Fibroblast of lung (primary cell): Measurements from ENCODE around the gene PRRC2B. TPM values are rescaled to one million over a fixed set of nuclear protein-coding genes. Genes with fewer than 3 reads are reported as not detected.
A peak's percentile ranks its signal among the peaks of the same experiment; 100 is the strongest.

Experiments
- DNase-seq, 2 donors: peaks; one replicate each; pipeline versions ENCODE4 v3.0.0 to v3.0.0-alpha.2; 2010; ENCODE audit warnings: low read depth in 2 of 2
- H2AFZ ChIP-seq: 2 replicates; pipeline ENCODE4 v1.5.1; 2012; ENCODE audit warnings: low read length, control low read depth, inconsistent platforms
- H3K27ac ChIP-seq: 2 replicates; pipeline ENCODE4 v1.5.1; 2011; ENCODE audit warnings: low read length, control low read depth; ENCODE audit not compliant: insufficient read depth
- H3K27me3 ChIP-seq: 2 replicates; pipeline ENCODE4 v1.5.1; 2011; ENCODE audit warnings: mild to moderate bottlenecking, low read length; ENCODE audit not compliant: control insufficient read depth, insufficient read depth
- H3K36me3 ChIP-seq: 2 replicates; pipeline ENCODE4 v1.5.1; 2011; ENCODE audit warnings: low read length; ENCODE audit not compliant: control insufficient read depth, insufficient read depth
- H3K4me1 ChIP-seq: 2 replicates; pipeline ENCODE4 v1.5.1; 2011; ENCODE audit warnings: low read length; ENCODE audit not compliant: control insufficient read depth, insufficient read depth; ENCODE audit errors: extremely low read depth
- H3K4me2 ChIP-seq: 2 replicates; pipeline ENCODE4 v1.5.1; 2011; ENCODE audit warnings: low read length, control low read depth; ENCODE audit not compliant: insufficient read depth; ENCODE audit errors: extremely low read depth
- H3K4me3 ChIP-seq, 4 experiments: fragments of 200-600 bp in 1 of 4; sonication (generic) in 1 of 4; replicated peaks in 1 of 4; 2 replicates each; pipeline ENCODE4 v1.5.1; 2011 to 2016; ENCODE audit warnings: low read length in 4 of 4, low read depth in 3 of 4, mild to moderate bottlenecking in 3 of 4, control low read depth in 2 of 4, inconsistent platforms in 1 of 4, mixed read lengths in 1 of 4; ENCODE audit not compliant: insufficient read depth in 1 of 4; ENCODE audit errors: control extremely low read depth in 1 of 4
- H3K79me2 ChIP-seq: 2 replicates; pipeline ENCODE4 v1.5.1; 2012; ENCODE audit warnings: mild to moderate bottlenecking, low read length, inconsistent platforms; ENCODE audit not compliant: control insufficient read depth, insufficient read depth
- H3K9ac ChIP-seq: 2 replicates; pipeline ENCODE4 v1.5.1; 2011; ENCODE audit warnings: mild to moderate bottlenecking, low read length, control low read depth; ENCODE audit not compliant: insufficient read depth
- H3K9me3 ChIP-seq: 2 replicates; pipeline ENCODE4 v1.5.1; 2012; ENCODE audit warnings: low read depth, low read length; ENCODE audit not compliant: control insufficient read depth, insufficient read depth
- H4K20me1 ChIP-seq: 2 replicates; pipeline ENCODE4 v1.5.1; 2011; ENCODE audit warnings: low read length; ENCODE audit not compliant: control insufficient read depth, insufficient read depth; ENCODE audit errors: extremely low read depth
- CTCF ChIP-seq, 2 donors: IDR thresholded peaks in 1 of 2; conservative IDR thresholded peaks in 1 of 2; 1 replicate in 1 of 2; 2 replicates in 1 of 2; pipeline ENCODE4 v1.5.1; 2011 to 2012; ENCODE audit warnings: low read length in 2 of 2, control low read depth in 1 of 2, inconsistent platforms in 1 of 2, low read depth in 1 of 2, mild to moderate bottlenecking in 1 of 2
- EZH2 ChIP-seq: IDR thresholded peaks from 2 replicates; pipeline ENCODE4 v1.5.1; 2012; ENCODE audit warnings: low read length, control low read depth, mild to moderate bottlenecking; ENCODE audit errors: missing control alignments
- polyA plus RNA-seq, 2 donors: library from polyadenylated mRNA; depleted of rRNA in 1 of 2; stranded (reverse) in 1 of 2; unstranded in 1 of 2; fragments of >200 nt; gene quantifications; 2 replicates each; pipeline ENCODE4 v1.2.1, GENCODE V29; 2011 to 2012; ENCODE audit warnings: missing spikeins in 1 of 2
- total RNA-seq: library from RNA; depleted of rRNA; stranded (reverse); fragments of >200 nt; gene quantifications from 2 replicates; pipeline ENCODE4 v1.2.1, GENCODE V29; 2014

PRRC2B gene
- total and polyA plus RNA-seq, 2 donors (not counting 1 experiment from before 2014, with no cell fraction given): 29.9 to 66.4 TPM

- Histone ChIP-seq H4K20me1 (peaks cover 7% of the 10 kb centered on the region), H3K79me2 (peaks cover 95% of the 10 kb centered on the region), H3K4me1 (peaks cover 41% of the 10 kb centered on the region), H3K9me3 (no peaks in the 10 kb centered on the region), H3K4me3 (peak overlapping the region in 1 of 4 experiments; percentile 2), H3K4me2 (peak overlapping the region; percentile 44), H3K9ac (no peak overlapping the region), H2AFZ (no peak overlapping the region), H3K27ac (peak overlapping the region; percentile 65), H3K36me3 (peaks cover 5% of the 10 kb centered on the region), H3K27me3 (no peaks in the 10 kb centered on the region)
- DNase-seq: peak; percentile 71 to 96
- TF ChIP-seq EZH2: no peak
- no peak for TF ChIP-seq CTCF (conservative IDR thresholded peaks at IDR 0.05 in 1 of 2, IDR thresholded peaks at IDR 0.05 in 1 of 2; ENCODE audit: low read depth in 1 of 2, low read length in 2 of 2)
Measured at GRCh38 chr9:131423171-131423581, 29.3 kb downstream of the PRRC2B start.

DNA sequence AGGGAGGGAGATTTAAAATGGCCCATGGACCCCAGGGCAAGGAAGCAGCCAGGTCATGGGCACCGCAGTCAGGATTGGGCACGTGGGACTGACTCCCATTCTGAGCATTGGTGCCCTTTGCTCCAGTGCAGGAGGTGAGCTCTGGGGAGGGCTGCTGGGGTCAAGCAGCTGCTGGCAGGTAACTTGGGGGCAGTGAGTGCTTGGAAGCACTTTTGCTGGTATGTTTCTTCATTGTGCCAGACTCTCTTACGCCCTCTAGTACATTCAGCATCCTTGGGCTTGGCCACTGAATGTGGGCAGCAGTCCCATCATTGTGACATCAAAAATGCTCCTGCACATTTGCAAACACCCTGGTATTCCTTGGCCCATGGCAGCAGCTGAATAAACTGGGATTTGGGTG is 32.7 kb downstream of the PRRC2B start:
- no peak overlapping the region for H3K9ac ChIP-seq
- H3K36me3 ChIP-seq: peaks cover 5% of the 10 kb centered on the region
- DNase-seq: no peak
- peaks cover 90% of the 10 kb centered on the region for H3K79me2 ChIP-seq
- TF ChIP-seq EZH2 (no peak), CTCF (conservative IDR thresholded peaks at IDR 0.05 in 1 of 2, IDR thresholded peaks at IDR 0.05 in 1 of 2; ENCODE audit: low read depth in 1 of 2, low read length in 2 of 2) (no peak)
- H4K20me1 ChIP-seq: peaks cover 7% of the 10 kb centered on the region
- H3K27ac ChIP-seq: no peak overlapping the region
- no peaks in the 10 kb centered on the region for H3K27me3 ChIP-seq
- H3K9me3 ChIP-seq: no peaks in the 10 kb centered on the region
- H3K4me3 ChIP-seq: no peak overlapping the region
- H3K4me2 ChIP-seq: no peak overlapping the region
- no peak overlapping the region for H2AFZ ChIP-seq
- H3K4me1 ChIP-seq: peaks cover 23% of the 10 kb centered on the region

DNA sequence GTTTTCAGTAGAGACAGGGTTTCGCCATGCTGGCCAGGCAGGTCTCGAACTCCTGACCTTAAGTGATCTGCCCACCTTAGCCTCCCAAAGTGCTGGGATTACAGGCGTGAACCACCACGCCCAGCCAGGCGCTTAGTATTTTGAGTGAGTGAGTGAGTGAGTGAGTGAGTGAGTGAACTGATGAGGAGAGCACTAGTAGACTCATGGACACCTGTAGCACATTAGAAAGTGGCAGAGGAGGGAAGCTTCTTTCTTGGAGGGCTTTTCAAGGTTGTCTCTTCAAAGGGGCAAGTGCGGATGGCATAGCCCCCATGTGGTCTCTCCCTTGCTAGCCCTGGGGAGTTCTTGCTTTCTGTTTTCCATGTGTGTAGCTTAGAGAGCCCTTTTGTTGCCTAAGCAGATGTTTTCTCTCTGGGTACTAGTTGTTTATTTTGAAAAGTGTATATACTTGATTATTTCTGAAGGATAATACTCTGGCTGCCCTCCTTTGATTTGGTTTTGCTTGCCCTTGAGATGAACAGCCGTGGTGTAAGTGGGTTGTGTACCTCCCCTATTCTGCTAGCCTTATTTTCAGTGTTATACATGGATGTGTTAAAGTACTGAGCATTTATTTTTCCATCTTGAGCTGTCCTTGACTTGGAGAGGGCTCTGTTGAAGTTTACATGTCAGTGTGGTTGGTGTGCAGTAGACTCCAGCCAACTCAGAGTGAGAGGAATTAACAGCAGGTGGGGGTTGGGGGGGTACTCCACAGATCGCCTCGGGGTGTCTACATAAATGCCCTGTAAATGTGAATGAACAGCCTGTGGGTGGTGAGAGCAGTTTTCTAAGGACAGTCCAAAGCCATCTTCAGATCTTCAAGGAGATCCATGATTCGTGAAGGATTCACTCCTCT is 35.5 kb downstream of the PRRC2B start:
- H4K20me1 ChIP-seq: no peaks in the 10 kb centered on the region
- H2AFZ ChIP-seq: no peak overlapping the region
- H3K4me1 ChIP-seq: peaks cover 29% of the 10 kb centered on the region
- no peak overlapping the region for H3K4me3 ChIP-seq
- peaks cover 78% of the 10 kb centered on the region for H3K79me2 ChIP-seq
- H3K9me3 ChIP-seq: no peaks in the 10 kb centered on the region
- peaks cover 10% of the 10 kb centered on the region for H3K36me3 ChIP-seq
- H3K4me2 ChIP-seq: no peak overlapping the region
- no peak overlapping the region for H3K9ac ChIP-seq
- TF ChIP-seq EZH2: no peak
- TF ChIP-seq CTCF (conservative IDR thresholded peaks at IDR 0.05 in 1 of 2, IDR thresholded peaks at IDR 0.05 in 1 of 2; ENCODE audit: low read depth in 1 of 2, low read length in 2 of 2): no peak
- no peak overlapping the region for H3K27ac ChIP-seq
- no peaks in the 10 kb centered on the region for H3K27me3 ChIP-seq
- peak in 1 of 2 donors; percentile 47 for DNase-seq
